PC-3 (cell line): ENCODE data around the gene PPP2R1B. TPM values are rescaled to one million over a fixed set of nuclear protein-coding genes. Genes with fewer than 3 reads are reported as not detected.

Experiments
- ATAC-seq: fragments of 200-7000 bp; cut with Tn5 transposase; 2 replicates; pipeline ENCODE4 v1.9.1; 2020; ENCODE audit warnings: mild to moderate bottlenecking, moderate library complexity
- BruUV-seq: library from RNA; stranded (reverse); fragments of 400-500 nt; replicated peaks from 2 replicates; lab custom pipeline; 2021; lab: Mats Ljungman, UMichigan
- CTCF ChIA-PET: fragments of 300-600 bp; sonication (Branson Sonifier 250); formaldehyde crosslinking; loops from one replicate; lab custom pipeline; 2022; ENCODE audit warnings: antibody characterized with exemption; lab: Charles Lee
- POLR2A ChIA-PET: fragments of 300-600 bp; sonication (Branson Sonifier 250); formaldehyde crosslinking; loops from one replicate; lab custom pipeline; 2022; ENCODE audit warnings: antibody characterized with exemption; ENCODE audit not compliant: unreplicated experiment; lab: Charles Lee
- DNase-seq: peaks from one replicate; pipeline ENCODE4 v3.0.0-alpha.2; 2015
- H2AFZ ChIP-seq: fragments of 300-600 bp; sonication (generic); 2 replicates; pipeline ENCODE4 v1.6.0; 2016; ENCODE audit warnings: antibody characterized with exemption, low read length
- H3F3A ChIP-seq: fragments of 300-600 bp; sonication (generic); one replicate; pipeline ENCODE4 v1.6.0; 2017; ENCODE audit warnings: antibody characterized with exemption, low read length, control low read depth, mild to moderate bottlenecking; ENCODE audit not compliant: unreplicated experiment
- H3K27ac ChIP-seq: fragments of 300-600 bp; sonication (generic); 2 replicates; pipeline ENCODE4 v1.5.1; 2016; ENCODE audit warnings: mild to moderate bottlenecking, low read length
- H3K27me3 ChIP-seq: fragments of 300-600 bp; sonication (generic); 2 replicates; pipeline ENCODE4 v1.6.1; 2016; ENCODE audit warnings: low read length, mixed read lengths
- H3K36me3 ChIP-seq: fragments of 300-600 bp; sonication (generic); 2 replicates; pipeline ENCODE4 v1.6.1; 2016; ENCODE audit warnings: low read depth, mixed run types, low read length, mixed read lengths
- H3K4me1 ChIP-seq: fragments of 300-600 bp; sonication (generic); 2 replicates; pipeline ENCODE4 v1.5.1; 2016; ENCODE audit warnings: low read length; ENCODE audit not compliant: insufficient read depth
- H3K4me2 ChIP-seq: fragments of 300-600 bp; sonication (generic); 2 replicates; pipeline ENCODE4 v1.6.0; 2016; ENCODE audit warnings: low read length
- H3K4me3 ChIP-seq: fragments of 300-600 bp; sonication (generic); 2 replicates; pipeline ENCODE4 v1.5.1; 2016; ENCODE audit warnings: mild to moderate bottlenecking, low read length, mixed read lengths
- H3K79me2 ChIP-seq: fragments of 300-600 bp; sonication (generic); 2 replicates; pipeline ENCODE4 v1.6.1; 2017; ENCODE audit warnings: low read length, mixed read lengths
- H3K9ac ChIP-seq: fragments of 300-600 bp; sonication (generic); 2 replicates; pipeline ENCODE4 v1.6.0; 2016; ENCODE audit warnings: mild to moderate bottlenecking, low read length
- H3K9me2 ChIP-seq: fragments of 300-600 bp; sonication (generic); replicated peaks from 2 replicates; pipeline ENCODE4 v1.6.1; 2016; ENCODE audit warnings: mixed run types, low read length, mixed read lengths
- H3K9me3 ChIP-seq: fragments of 300-600 bp; sonication (generic); 2 replicates; pipeline ENCODE4 v1.6.1; 2016; ENCODE audit warnings: low read length, mixed read lengths
- H4K20me1 ChIP-seq: fragments of 300-600 bp; sonication (generic); 2 replicates; pipeline ENCODE4 v1.6.1; 2016; ENCODE audit warnings: low read length, mixed read lengths
- EZH2 ChIP-seq: fragments of 300-600 bp; sonication (generic); IDR thresholded peaks from one replicate; pipeline ENCODE4 v1.6.1; 2017; ENCODE audit warnings: antibody characterized with exemption, mild to moderate bottlenecking, low read length; ENCODE audit not compliant: unreplicated experiment
- EZH2phosphoT487 ChIP-seq: fragments of 300-600 bp; sonication (generic); IDR thresholded peaks from 2 replicates; pipeline ENCODE4 v1.6.1; 2018; ENCODE audit warnings: mild to moderate bottlenecking, antibody characterized with exemption, low read length, borderline replicate concordance
- intact Hi-C: fragments of 100-400 bp; cut with micrococcal nuclease; formaldehyde crosslinking; loops from 2 replicates; pipeline ENCODE4 v1.9.0; 2023
- total RNA-seq: library from RNA; depleted of rRNA; stranded (reverse); fragments of >200 nt; gene quantifications from 2 replicates; pipeline ENCODE4 v1.2.3, GENCODE V29; 2014; rRNA removed
- TF ChIP-seq, protein P1 (sequence below): fragments of 300-600 bp; sonication (generic); conservative IDR thresholded peaks from 2 replicates; pipeline ENCODE4 v1.5.1; 2017; ENCODE audit warnings: antibody characterized with exemption, low read depth, mild to moderate bottlenecking, low read length

PPP2R1B gene
- total RNA-seq, 1 experiment from 2014 or later = 41.5 TPM

DNA sequence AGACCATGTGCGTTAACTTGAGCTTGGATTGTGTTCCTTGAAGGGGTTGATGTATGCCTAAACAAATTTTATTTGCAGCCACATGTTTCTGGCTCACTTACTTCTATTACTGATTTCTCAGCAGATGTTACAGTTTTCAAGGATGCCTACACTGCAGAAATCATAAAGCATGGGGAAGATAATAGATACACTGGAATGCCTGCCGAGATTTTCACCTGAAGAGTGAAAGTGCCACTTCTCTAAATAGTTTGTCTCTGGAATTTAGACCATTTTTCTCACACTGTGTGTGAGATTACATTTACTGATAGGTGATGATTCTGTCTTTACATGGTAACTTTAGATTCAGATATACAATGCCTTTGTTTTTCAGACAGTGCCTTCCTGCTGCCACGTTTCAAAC is 82.4 kb downstream of the PPP2R1B start:
- Histone ChIP-seq H3K4me2 (no peak overlapping the region), H3K27me3 (no peaks in the 10 kb centered on the region), H3K79me2 (no peaks in the 10 kb centered on the region), H3K36me3 (peaks cover 9% of the 10 kb centered on the region), H3F3A (no peaks in the 10 kb centered on the region), H4K20me1 (no peaks in the 10 kb centered on the region), H3K4me3 (no peak overlapping the region), H3K9me2 (no peaks in the 10 kb centered on the region), H3K4me1 (no peaks in the 10 kb centered on the region), H3K27ac (no peak overlapping the region), H3K9ac (no peak overlapping the region), H2AFZ (no peak overlapping the region), H3K9me3 (no peaks in the 10 kb centered on the region)
- POLR2A ChIA-PET = no interaction called here
- CTCF ChIA-PET = no interaction called here
- no peak for TF ChIP-seq EZH2
- no peak for TF ChIP-seq EZH2phosphoT487
- TF ChIP-seq, protein P1, sequence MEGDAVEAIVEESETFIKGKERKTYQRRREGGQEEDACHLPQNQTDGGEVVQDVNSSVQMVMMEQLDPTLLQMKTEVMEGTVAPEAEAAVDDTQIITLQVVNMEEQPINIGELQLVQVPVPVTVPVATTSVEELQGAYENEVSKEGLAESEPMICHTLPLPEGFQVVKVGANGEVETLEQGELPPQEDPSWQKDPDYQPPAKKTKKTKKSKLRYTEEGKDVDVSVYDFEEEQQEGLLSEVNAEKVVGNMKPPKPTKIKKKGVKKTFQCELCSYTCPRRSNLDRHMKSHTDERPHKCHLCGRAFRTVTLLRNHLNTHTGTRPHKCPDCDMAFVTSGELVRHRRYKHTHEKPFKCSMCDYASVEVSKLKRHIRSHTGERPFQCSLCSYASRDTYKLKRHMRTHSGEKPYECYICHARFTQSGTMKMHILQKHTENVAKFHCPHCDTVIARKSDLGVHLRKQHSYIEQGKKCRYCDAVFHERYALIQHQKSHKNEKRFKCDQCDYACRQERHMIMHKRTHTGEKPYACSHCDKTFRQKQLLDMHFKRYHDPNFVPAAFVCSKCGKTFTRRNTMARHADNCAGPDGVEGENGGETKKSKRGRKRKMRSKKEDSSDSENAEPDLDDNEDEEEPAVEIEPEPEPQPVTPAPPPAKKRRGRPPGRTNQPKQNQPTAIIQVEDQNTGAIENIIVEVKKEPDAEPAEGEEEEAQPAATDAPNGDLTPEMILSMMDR = no peak
- intact Hi-C loops = no loop called here
- DNase-seq (no peak), ATAC-seq (no peak)
- no TSS peak for BruUV-seq

DNA sequence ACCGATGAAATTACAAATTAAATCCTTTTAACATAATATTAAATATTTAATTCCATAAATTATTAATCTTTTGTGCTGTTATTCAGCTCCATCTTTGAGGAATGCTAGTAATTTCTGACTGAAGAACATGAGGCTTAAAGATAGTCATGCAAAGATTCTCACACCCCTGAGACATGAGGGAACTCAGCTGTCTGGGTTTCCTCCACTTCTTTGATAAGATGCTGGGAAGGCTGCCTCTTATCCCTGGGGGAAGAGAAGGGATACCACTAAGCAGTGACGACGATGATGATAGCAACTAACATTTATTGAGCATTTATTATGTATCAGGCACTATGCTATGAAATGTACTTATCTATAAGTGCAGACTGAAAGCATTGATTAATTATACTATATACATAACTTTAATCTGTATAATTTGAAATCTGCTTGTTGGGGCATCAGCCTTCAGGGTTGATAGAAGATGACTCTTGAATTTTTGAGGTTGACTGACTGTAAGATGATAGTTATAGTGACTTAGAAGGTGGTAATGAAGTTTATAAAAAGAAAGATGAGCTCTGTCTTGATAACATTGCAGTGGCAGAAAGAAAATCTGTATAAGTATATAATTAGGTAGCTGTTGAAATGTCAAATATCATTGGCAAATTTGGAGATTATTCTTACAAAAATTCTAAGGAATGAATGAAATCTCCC is 85.6 kb downstream of the PPP2R1B start:
- H3K27me3 ChIP-seq = no peaks in the 10 kb centered on the region
- no peak overlapping the region for H2AFZ ChIP-seq
- peaks cover 12% of the 10 kb centered on the region for H3K4me1 ChIP-seq
- TF ChIP-seq, protein P1 = no peak
- TF ChIP-seq EZH2 = no peak
- TF ChIP-seq EZH2phosphoT487 = no peak
- H3K9me3 ChIP-seq = no peaks in the 10 kb centered on the region
- no peak for ATAC-seq
- ChIA-PET POLR2A (no interaction called here), CTCF (no interaction called here)
- intact Hi-C loops = no loop called here
- H3F3A ChIP-seq = peaks cover 6% of the 10 kb centered on the region
- H3K36me3 ChIP-seq = no peaks in the 10 kb centered on the region; the same call in 1 of the 2 replicates
- H3K9me2 ChIP-seq = no peaks in the 10 kb centered on the region
- H3K79me2 ChIP-seq = no peaks in the 10 kb centered on the region
- no peak overlapping the region for H3K9ac ChIP-seq
- no peak overlapping the region for H3K4me3 ChIP-seq
- DNase-seq = no peak
- H3K27ac ChIP-seq = no peak overlapping the region
- no peak overlapping the region for H3K4me2 ChIP-seq
- no TSS peak for BruUV-seq
- H4K20me1 ChIP-seq = 0 out of 2 replicates have a peak, but pooled peaks cover 5% of the 10 kb centered on the region

Other genes with a start within 250 kb of the PPP2R1B start
- 0.47 TPM in 1 of 2 replicates, not detected in the other for gene LAYN, start 225.7 kb downstream of the PPP2R1B start, total RNA-seq
- gene SIK2, start 163.9 kb downstream of the PPP2R1B start, total RNA-seq = 8.6 and 9.0 TPM in 2 replicates
- 29.4 and 34.3 TPM in 2 replicates for gene ALG9, start 105.2 kb upstream of the PPP2R1B start, total RNA-seq
- gene FDXACB1, start 112.8 kb upstream of the PPP2R1B start, total RNA-seq = 2.5 and 3.0 TPM in 2 replicates
- 26.0 and 27.4 TPM in 2 replicates for gene CFAP68, start 113.2 kb upstream of the PPP2R1B start, total RNA-seq
- not detected in 2 replicates for gene CRYAB, start 145.4 kb upstream of the PPP2R1B start, total RNA-seq
- gene HSPB2, start 146.3 kb upstream of the PPP2R1B start, total RNA-seq = not detected in 2 replicates
- gene C11orf52, start 152.5 kb upstream of the PPP2R1B start, total RNA-seq = 8.7 and 10.5 TPM in 2 replicates
- gene DIXDC1, start 171.0 kb upstream of the PPP2R1B start, total RNA-seq = 6.8 and 10.8 TPM in 2 replicates